PC-9 (cell line): ENCODE data around the gene PRDM16. TPM values are rescaled to one million over a fixed set of nuclear protein-coding genes. Genes with fewer than 3 reads are reported as not detected.

Experiments
- BruUV-seq: library from RNA; stranded (reverse); fragments of 400-500 nt; replicated peaks from 2 replicates; lab custom pipeline; 2021; lab: Mats Ljungman, UMichigan
- CTCF ChIA-PET: fragments of 300-600 bp; sonication (Branson Sonifier 250); formaldehyde crosslinking; loops from one replicate; lab custom pipeline; 2022; ENCODE audit warnings: antibody characterized with exemption; lab: Charles Lee
- POLR2A ChIA-PET: fragments of 300-600 bp; sonication (Branson Sonifier 250); formaldehyde crosslinking; loops from one replicate; lab custom pipeline; 2022; ENCODE audit warnings: antibody characterized with exemption; ENCODE audit not compliant: unreplicated experiment; lab: Charles Lee
- DNase-seq, 2 experiments: peaks; one replicate each; pipeline versions ENCODE4 v3.0.0 to v3.0.0-alpha.2; 2015 to 2022; ENCODE audit warnings: mixed read lengths in 1 of 2
- H2AFZ ChIP-seq: fragments of 200-600 bp; sonication (generic); 2 replicates; pipeline ENCODE4 v1.8.1; 2017; ENCODE audit warnings: antibody characterized with exemption
- H3F3A ChIP-seq: fragments of 200-600 bp; sonication (generic); 2 replicates; pipeline ENCODE4 v1.8.1; 2017; ENCODE audit warnings: antibody characterized with exemption, mild to moderate bottlenecking, low read depth; ENCODE audit not compliant: insufficient read depth
- H3K27ac ChIP-seq: fragments of 200-600 bp; sonication (generic); 2 replicates; pipeline ENCODE4 v1.6.1; 2016; ENCODE audit warnings: mixed run types
- H3K27me3 ChIP-seq: fragments of 200-600 bp; sonication (generic); 2 replicates; pipeline ENCODE4 v1.6.1; 2016; ENCODE audit warnings: low read depth, mixed run types; ENCODE audit not compliant: insufficient read depth
- H3K36me3 ChIP-seq: fragments of 200-600 bp; sonication (generic); 2 replicates; pipeline ENCODE4 v1.6.1; 2016; ENCODE audit warnings: low read depth, mixed run types
- H3K4me1 ChIP-seq: fragments of 200-600 bp; sonication (generic); replicated peaks from 2 replicates; pipeline ENCODE4 v1.6.1; 2016; ENCODE audit warnings: mixed run types; ENCODE audit not compliant: insufficient read depth
- H3K4me2 ChIP-seq: fragments of 200-600 bp; sonication (generic); 2 replicates; pipeline ENCODE4 v1.6.1; 2017; ENCODE audit warnings: mixed run types
- H3K4me3 ChIP-seq: fragments of 200-600 bp; sonication (generic); 2 replicates; pipeline ENCODE4 v1.6.1; 2016; ENCODE audit warnings: mixed run types
- H3K79me2 ChIP-seq: fragments of 200-600 bp; sonication (generic); 2 replicates; pipeline ENCODE4 v1.6.1; 2017; ENCODE audit warnings: low read depth, mixed run types
- H3K9me2 ChIP-seq: fragments of 200-600 bp; sonication (generic); 2 replicates; pipeline ENCODE4 v1.8.1; 2017; ENCODE audit warnings: mild to moderate bottlenecking; ENCODE audit not compliant: insufficient read depth
- H3K9me3 ChIP-seq: fragments of 200-600 bp; sonication (generic); 2 replicates; pipeline ENCODE4 v1.8.1; 2016; ENCODE audit warnings: low read depth; ENCODE audit not compliant: insufficient read depth
- H4K20me1 ChIP-seq: fragments of 200-600 bp; sonication (generic); 2 replicates; pipeline ENCODE4 v1.8.1; 2017; ENCODE audit not compliant: insufficient read depth
- CTCF ChIP-seq: fragments of 200-600 bp; sonication (generic); conservative IDR thresholded peaks from 2 replicates; pipeline ENCODE4 v1.6.1; 2017; ENCODE audit warnings: mixed run types, antibody characterized with exemption, mild to moderate bottlenecking, moderate library complexity
- EZH2 ChIP-seq: fragments of 200-600 bp; sonication (generic); IDR thresholded peaks from 2 replicates; pipeline ENCODE4 v1.8.0; 2017; ENCODE audit warnings: antibody characterized with exemption, low read depth
- intact Hi-C: fragments of 100-400 bp; cut with micrococcal nuclease; formaldehyde crosslinking; loops from one replicate; pipeline ENCODE4 v1.10.0; 2022; ENCODE audit not compliant: unreplicated experiment
- total RNA-seq: library from RNA; stranded (reverse); gene quantifications from 2 replicates; pipeline ENCODE4 v1.2.3, GENCODE V29; 2021

PRDM16 gene
- total RNA-seq, 1 experiment from 2014 or later, result not detected

DNA sequence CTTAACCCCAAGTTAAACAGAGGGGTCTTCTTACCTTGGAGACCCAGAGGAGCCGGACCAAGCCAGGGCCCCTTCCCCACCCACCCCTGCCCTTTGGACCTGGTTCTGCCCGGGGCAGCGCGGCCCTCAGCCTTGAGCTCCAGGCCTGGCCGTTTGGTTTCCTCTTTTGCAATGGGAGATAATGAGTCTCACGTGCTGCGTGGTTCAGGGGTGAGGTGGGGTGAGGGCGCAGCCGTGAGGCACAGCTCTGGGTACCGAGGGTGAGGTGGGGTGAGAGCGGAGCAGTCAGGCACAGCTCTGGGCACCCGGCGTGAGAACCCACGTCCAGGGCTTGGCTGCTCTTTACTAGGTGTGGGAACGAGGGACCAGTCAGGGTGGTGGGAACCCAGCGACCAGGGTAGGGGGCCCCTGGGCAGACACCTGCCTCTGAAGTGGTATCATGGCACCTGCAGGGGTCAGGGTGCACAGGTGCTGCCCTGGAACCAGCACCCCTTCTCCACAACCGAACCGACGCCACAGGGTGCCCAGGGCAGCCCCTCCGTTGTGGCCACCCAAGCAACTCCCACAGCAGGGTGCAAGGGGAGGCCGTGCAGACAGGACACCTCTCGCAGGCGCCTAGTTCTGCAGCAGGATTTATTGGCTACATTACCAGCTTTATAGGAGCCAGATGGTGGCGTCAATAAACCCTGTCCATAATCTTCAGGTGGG lies 182.2 kb downstream of the PRDM16 start:
- BruUV-seq, result no TSS peak

GRCh38 chr1:3251807-3252428 lies 182.9 kb downstream of the PRDM16 start:
- BruUV-seq, result no TSS peak

More for the DNA sequence above, 182.2 kb downstream of the PRDM16 start:
- Histone ChIP-seq H2AFZ (no peak overlapping the region), H3K4me2 (no peak overlapping the region), H3K27me3 (peaks cover 78% of the 10 kb centered on the region), H3F3A (no peaks in the 10 kb centered on the region), H3K9me2 (no peaks in the 10 kb centered on the region), H4K20me1 (no peaks in the 10 kb centered on the region), H3K36me3 (no peaks in the 10 kb centered on the region), H3K27ac (no peak overlapping the region), H3K4me1 (no peaks in the 10 kb centered on the region), H3K9me3 (no peaks in the 10 kb centered on the region), H3K4me3 (no peak overlapping the region), H3K79me2 (no peaks in the 10 kb centered on the region)
- intact Hi-C loops, result no loop called here
- ChIA-PET POLR2A (no interaction called here), CTCF (no interaction called here)
- no peak for DNase-seq
- TF ChIP-seq CTCF (no peak), EZH2 (no peak)

DNA sequence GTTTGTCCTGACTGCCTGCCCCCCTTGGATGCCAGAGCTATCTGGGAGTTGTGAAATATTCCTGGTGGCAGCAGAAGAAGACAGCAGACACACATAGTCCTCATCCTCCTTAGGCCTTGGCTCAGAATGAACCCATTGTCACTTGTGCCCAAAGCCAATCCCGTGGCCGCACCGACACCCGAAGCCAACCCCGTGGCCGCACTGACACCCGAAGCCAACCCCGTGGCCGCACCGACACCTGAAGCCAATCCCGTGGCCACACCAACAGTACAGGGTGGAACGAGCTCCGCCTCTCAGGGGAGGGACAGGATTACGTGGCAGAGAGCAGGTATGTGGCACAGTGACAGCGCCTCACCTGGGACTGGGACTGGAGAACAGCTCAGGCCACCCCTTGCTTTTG lies 186.7 kb downstream of the PRDM16 start:
- H3K9me2 ChIP-seq, result no peaks in the 10 kb centered on the region
- no peak for TF ChIP-seq EZH2
- no peak for TF ChIP-seq CTCF
- H3K4me1 ChIP-seq, result no peaks in the 10 kb centered on the region
- H3K9me3 ChIP-seq, result no peaks in the 10 kb centered on the region
- H3K27ac ChIP-seq, result no peak overlapping the region
- BruUV-seq, result no TSS peak
- intact Hi-C loops, result no loop called here
- no peaks in the 10 kb centered on the region for H3F3A ChIP-seq
- POLR2A ChIA-PET, result no interaction called here
- no peak overlapping the region for H2AFZ ChIP-seq
- H3K4me3 ChIP-seq, result no peak overlapping the region
- no peaks in the 10 kb centered on the region for H4K20me1 ChIP-seq
- peaks cover 78% of the 10 kb centered on the region for H3K27me3 ChIP-seq
- no peaks in the 10 kb centered on the region for H3K36me3 ChIP-seq
- H3K4me2 ChIP-seq, result no peak overlapping the region
- CTCF ChIA-PET, result no interaction called here
- H3K79me2 ChIP-seq, result no peaks in the 10 kb centered on the region
- DNase-seq, result no peak

More at GRCh38 chr1:3251807-3252428, 182.9 kb downstream of the PRDM16 start:
- no peak for DNase-seq
- Histone ChIP-seq H3F3A (no peaks in the 10 kb centered on the region), H3K9me2 (no peaks in the 10 kb centered on the region), H3K27ac (no peak overlapping the region), H3K36me3 (no peaks in the 10 kb centered on the region), H4K20me1 (no peaks in the 10 kb centered on the region), H3K4me2 (no peak overlapping the region), H3K4me3 (no peak overlapping the region), H3K4me1 (no peaks in the 10 kb centered on the region), H3K27me3 (peaks cover 78% of the 10 kb centered on the region), H3K79me2 (no peaks in the 10 kb centered on the region), H3K9me3 (no peaks in the 10 kb centered on the region), H2AFZ (no peak overlapping the region)
- ChIA-PET POLR2A (no interaction called here), CTCF (no interaction called here)
- intact Hi-C loops, result no loop called here
- no peak for TF ChIP-seq CTCF
- TF ChIP-seq EZH2, result no peak
